K562 (cell line): ENCODE measurements around the gene COMMD4. TPM values are rescaled to one million over a fixed set of nuclear protein-coding genes. Genes with fewer than 3 reads are reported as not detected.
A peak's percentile ranks its signal among the peaks of the same experiment; 100 is the strongest.

ENCODE experiments used
- ARNT ChIP-seq, 2 experiments: fragments of 450-650 bp; IDR thresholded peaks; 2 replicates each; pipeline ENCODE4 v1.6.1; 2016; ENCODE audit warnings: mild to moderate bottlenecking in 1 of 2
- CBFB ChIP-seq: sonication (generic); formaldehyde crosslinking; IDR thresholded peaks from 2 replicates; pipeline ENCODE4 v1.4.0; 2020; ENCODE audit warnings: mild to moderate bottlenecking, missing genetic modification reagents
- CBX2 ChIP-seq: fragments of 200-600 bp; sonication (generic); IDR thresholded peaks from one replicate; pipeline ENCODE4 v1.6.1; 2012; ENCODE audit warnings: mild to moderate bottlenecking, low read length, inconsistent platforms; ENCODE audit not compliant: insufficient read depth, poor library complexity, severe bottlenecking
- CCAR2 ChIP-seq: fragments of 200-400 bp; formaldehyde crosslinking; IDR thresholded peaks from 2 replicates; pipeline ENCODE4 v1.6.1; 2017; ENCODE audit warnings: mild to moderate bottlenecking, low read depth, low read length
- CEBPZ ChIP-seq: fragments of 150-350 bp; IDR thresholded peaks from 2 replicates; pipeline ENCODE4 v1.6.1; 2014; ENCODE audit warnings: low read depth, mild to moderate bottlenecking, low read length, borderline replicate concordance
- CREB3L1 ChIP-seq: fragments of 450-650 bp; IDR thresholded peaks from 2 replicates; pipeline ENCODE4 v1.6.1; 2014; ENCODE audit warnings: low read depth, mild to moderate bottlenecking, moderate library complexity, borderline replicate concordance
- ELF2 ChIP-seq: fragments of 250-450 bp; sonication (Bioruptor Pico); IDR thresholded peaks from 2 replicates; pipeline ENCODE4 v1.5.0; 2021; ENCODE audit warnings: mild to moderate bottlenecking
- HMGN3 ChIP-seq: IDR thresholded peaks from 2 replicates; pipeline ENCODE4 v1.6.1; 2011; ENCODE audit warnings: borderline replicate concordance, low read depth, mild to moderate bottlenecking, mixed read lengths, low read length; ENCODE audit not compliant: insufficient read length; ENCODE audit errors: extremely low read depth
- HOXB6 ChIP-seq: fragments of 250-450 bp; sonication (Bioruptor Pico); IDR thresholded peaks from 2 replicates; pipeline ENCODE4 v1.5.1; 2022; ENCODE audit warnings: mild to moderate bottlenecking, borderline replicate concordance
- KDM4B ChIP-seq, 2 experiments: fragments of 450-650 bp in 1 of 2; sonication (generic) in 1 of 2; IDR thresholded peaks; 2 replicates each; pipeline ENCODE4 v1.6.1; 2016 to 2017; ENCODE audit warnings: borderline replicate concordance in 2 of 2, antibody characterized with exemption in 1 of 2, low read depth in 1 of 2, mild to moderate bottlenecking in 1 of 2
- MCM3 ChIP-seq: fragments of 450-650 bp; IDR thresholded peaks from 2 replicates; pipeline ENCODE4 v1.6.1; 2016
- NR1H2 ChIP-seq: sonication (generic); formaldehyde crosslinking; IDR thresholded peaks from 2 replicates; pipeline ENCODE4 v1.4.0; 2020; ENCODE audit warnings: mild to moderate bottlenecking, missing genetic modification reagents
- NUFIP1 ChIP-seq: fragments of 450-650 bp; IDR thresholded peaks from 2 replicates; pipeline ENCODE4 v1.6.1; 2018; ENCODE audit not compliant: partially characterized antibody
- PRPF4 ChIP-seq: fragments of 200-400 bp; formaldehyde crosslinking; IDR thresholded peaks from one replicate; pipeline ENCODE4 v1.6.1; 2017; ENCODE audit warnings: low read length, low read depth, mild to moderate bottlenecking; ENCODE audit not compliant: insufficient read depth, poor library complexity, severe bottlenecking
- SETDB1 ChIP-seq: IDR thresholded peaks from one replicate; pipeline ENCODE4 v1.6.1; 2012; ENCODE audit warnings: low read length, control low read depth, inconsistent platforms
- ZNF282 ChIP-seq: sonication (generic); formaldehyde crosslinking; IDR thresholded peaks from 2 replicates; pipeline ENCODE4 v1.8.1; 2023; ENCODE audit warnings: missing genetic modification reagents
- polyA plus RNA-seq, 8 experiments: library from polyadenylated mRNA; depleted of rRNA in 4 of 8; stranded (reverse) in 5 of 8; unstranded in 3 of 8; fragments of >200 nt; fragmentation: Nextera tagmentation in 2 of 8; fragmentation: Illumina TruSeq in 1 of 8; extraction: Ambion mirVana in 2 of 8; extraction: Trizol in 1 of 8; gene quantifications; 2 replicates each; pipeline versions ENCODE4 v1.2.1 to v1.2.3, GENCODE V29; 2011 to 2014; ENCODE audit warnings: inconsistent platforms in 1 of 8, missing spikeins in 1 of 8
- total RNA-seq, 7 experiments: library from RNA; depleted of rRNA in 6 of 7; stranded (reverse); fragments of >200 nt in 6 of 7; fragmentation: Illumina TruSeq in 2 of 7; extraction: Trizol in 2 of 7; gene quantifications; 2 replicates each; pipeline versions ENCODE4 v1.2.1 to v1.2.3, GENCODE V29; 2011 to 2021; ENCODE audit warnings: low replicate concordance in 1 of 7
- TF ChIP-seq, protein P1 (sequence below), 2 experiments: IDR thresholded peaks; 2 replicates each; pipeline ENCODE4 v1.6.1; 2012; ENCODE audit warnings: improper control_type of control experiment in 2 of 2, low read depth in 2 of 2, low read length in 2 of 2, borderline replicate concordance in 1 of 2
- TF ChIP-seq, protein P2 (sequence below): conservative IDR thresholded peaks from 2 replicates; pipeline ENCODE4 v1.6.1; 2011; ENCODE audit warnings: low read depth, mild to moderate bottlenecking, low read length; ENCODE audit not compliant: control insufficient read depth

The COMMD4 gene
- total and polyA plus RNA-seq, 9 of the 15 experiments (the other 6 are each of a cell fraction or from before 2014, with no cell fraction given), result 20.4 to 140 (median 63.9) TPM

GRCh38 chr15:75335705-75336355, at the start of gene COMMD4 (continued):
- TF ChIP-seq, protein P1, sequence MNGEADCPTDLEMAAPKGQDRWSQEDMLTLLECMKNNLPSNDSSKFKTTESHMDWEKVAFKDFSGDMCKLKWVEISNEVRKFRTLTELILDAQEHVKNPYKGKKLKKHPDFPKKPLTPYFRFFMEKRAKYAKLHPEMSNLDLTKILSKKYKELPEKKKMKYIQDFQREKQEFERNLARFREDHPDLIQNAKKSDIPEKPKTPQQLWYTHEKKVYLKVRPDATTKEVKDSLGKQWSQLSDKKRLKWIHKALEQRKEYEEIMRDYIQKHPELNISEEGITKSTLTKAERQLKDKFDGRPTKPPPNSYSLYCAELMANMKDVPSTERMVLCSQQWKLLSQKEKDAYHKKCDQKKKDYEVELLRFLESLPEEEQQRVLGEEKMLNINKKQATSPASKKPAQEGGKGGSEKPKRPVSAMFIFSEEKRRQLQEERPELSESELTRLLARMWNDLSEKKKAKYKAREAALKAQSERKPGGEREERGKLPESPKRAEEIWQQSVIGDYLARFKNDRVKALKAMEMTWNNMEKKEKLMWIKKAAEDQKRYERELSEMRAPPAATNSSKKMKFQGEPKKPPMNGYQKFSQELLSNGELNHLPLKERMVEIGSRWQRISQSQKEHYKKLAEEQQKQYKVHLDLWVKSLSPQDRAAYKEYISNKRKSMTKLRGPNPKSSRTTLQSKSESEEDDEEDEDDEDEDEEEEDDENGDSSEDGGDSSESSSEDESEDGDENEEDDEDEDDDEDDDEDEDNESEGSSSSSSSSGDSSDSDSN (IDR thresholded peaks at IDR 0.05; ENCODE audit: borderline replicate concordance in 1 of 2, low read depth in 2 of 2, low read length in 2 of 2), result no peak
- TF ChIP-seq SETDB1 (no peak), CEBPZ (no peak), ARNT (IDR thresholded peaks at IDR 0.05) (peak in 1 of 2 experiments; percentile 73; a peak in 2 of 4 replicates), MCM3 (no peak), ZNF282 (no peak), CBFB (no peak), HMGN3 (no peak), NUFIP1 (no peak), ELF2 (CRISPR knock-in tag) (peak; percentile 96), CCAR2 (no peak), KDM4B (IDR thresholded peaks at IDR 0.05; ENCODE audit: borderline replicate concordance in 2 of 2, low read depth in 1 of 2) (peak in 1 of 2 experiments; percentile 89; a peak in 1 of 4 replicates), HOXB6 (CRISPR knock-in tag) (no peak), CREB3L1 (no peak), PRPF4 (no peak), NR1H2 (CRISPR knock-in tag) (no peak), CBX2 (no peak)
- TF ChIP-seq, protein P2, sequence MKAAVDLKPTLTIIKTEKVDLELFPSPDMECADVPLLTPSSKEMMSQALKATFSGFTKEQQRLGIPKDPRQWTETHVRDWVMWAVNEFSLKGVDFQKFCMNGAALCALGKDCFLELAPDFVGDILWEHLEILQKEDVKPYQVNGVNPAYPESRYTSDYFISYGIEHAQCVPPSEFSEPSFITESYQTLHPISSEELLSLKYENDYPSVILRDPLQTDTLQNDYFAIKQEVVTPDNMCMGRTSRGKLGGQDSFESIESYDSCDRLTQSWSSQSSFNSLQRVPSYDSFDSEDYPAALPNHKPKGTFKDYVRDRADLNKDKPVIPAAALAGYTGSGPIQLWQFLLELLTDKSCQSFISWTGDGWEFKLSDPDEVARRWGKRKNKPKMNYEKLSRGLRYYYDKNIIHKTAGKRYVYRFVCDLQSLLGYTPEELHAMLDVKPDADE, result peak; percentile 94
